GM20431 (cell line): ENCODE measurements around the gene AP2A1.

Experiments
- in situ Hi-C: fragments of 300-500 bp; cut with MseI, MboI; formaldehyde crosslinking; loops from one replicate; pipeline ENCODE4 v1.15.0; 2020; ENCODE audit warnings: low sequenced_read_pairs; ENCODE audit not compliant: unreplicated experiment

AP2A1 gene

DNA sequence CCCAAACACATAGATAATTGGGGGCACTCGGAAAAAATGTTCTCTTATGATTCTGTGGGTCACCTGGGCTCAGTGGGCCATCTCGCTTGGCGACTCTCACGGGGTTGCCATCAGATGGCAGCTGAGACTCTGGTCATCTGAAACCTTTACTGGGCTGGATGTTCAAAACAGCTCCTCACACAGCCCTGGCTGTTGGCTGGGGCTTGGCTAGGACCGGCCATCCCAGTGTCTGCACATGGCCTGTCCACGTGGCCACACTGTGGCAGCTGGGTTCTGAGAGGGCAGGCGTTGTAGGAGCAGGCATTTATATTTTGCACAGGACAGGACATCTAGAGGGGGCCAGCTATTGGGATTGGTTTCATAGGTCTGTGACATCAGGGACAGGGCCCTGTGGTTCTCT is 66.8 kb downstream of the AP2A1 start:
- in situ Hi-C loops, result no loop called here

DNA sequence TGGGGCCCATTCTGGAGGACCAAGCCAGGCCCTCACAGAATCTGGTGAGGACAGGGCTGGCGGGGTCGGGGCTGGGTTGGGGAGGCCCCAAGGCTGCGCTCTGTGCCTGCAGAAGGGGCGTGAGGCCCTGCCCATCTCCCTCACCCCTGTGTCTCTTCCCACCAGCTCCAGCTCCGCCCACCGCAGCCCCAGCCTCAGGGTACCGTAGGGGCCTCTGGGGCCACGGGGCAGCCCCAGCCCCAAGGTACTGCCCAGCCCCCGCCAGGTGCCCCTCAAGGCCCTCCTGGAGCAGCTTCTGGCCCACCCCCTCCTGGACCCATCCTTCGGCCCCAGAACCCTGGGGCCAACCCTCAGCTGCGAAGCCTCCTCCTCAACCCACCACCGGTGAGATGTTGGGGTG is 68.8 kb downstream of the AP2A1 start:
- in situ Hi-C loops, result no loop called here

DNA sequence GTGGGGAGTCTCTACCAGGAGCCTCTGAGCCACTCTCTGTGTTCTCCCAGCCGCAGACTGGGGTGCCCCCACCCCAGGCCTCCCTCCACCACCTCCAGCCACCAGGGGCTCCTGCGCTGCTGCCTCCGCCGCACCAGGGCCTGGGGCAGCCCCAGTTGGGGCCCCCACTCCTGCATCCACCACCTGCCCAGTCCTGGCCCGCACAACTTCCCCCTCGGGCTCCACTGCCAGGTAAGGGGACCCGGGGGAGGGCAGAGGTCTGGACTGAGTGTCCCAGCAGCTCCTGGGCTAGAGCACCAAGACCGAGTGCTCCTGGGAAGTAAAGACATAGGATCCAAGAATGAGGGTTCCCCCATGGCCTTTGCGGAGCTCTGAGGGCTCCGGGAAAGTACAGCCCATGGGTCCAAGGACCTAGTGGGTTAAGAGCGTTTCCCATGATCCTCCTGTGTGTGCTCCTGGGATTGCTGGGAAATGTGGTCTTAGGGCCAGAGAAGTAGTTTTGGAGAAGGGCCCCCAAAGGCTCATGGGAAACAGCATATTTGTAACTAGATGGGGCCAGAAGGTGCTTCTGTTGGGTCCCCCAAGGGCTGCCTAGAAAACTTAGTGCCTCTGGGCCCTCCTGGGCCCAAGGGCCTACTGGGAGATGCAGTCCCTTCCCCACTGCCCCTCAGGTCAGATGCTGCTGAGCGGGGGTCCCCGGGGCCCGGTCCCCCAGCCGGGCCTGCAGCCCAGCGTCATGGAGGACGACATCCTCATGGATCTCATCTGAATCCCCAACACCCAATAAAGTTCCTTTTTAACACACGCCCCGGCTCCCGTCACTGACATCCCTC is 69.6 kb downstream of the AP2A1 start:
- in situ Hi-C loops, result no loop called here

DNA sequence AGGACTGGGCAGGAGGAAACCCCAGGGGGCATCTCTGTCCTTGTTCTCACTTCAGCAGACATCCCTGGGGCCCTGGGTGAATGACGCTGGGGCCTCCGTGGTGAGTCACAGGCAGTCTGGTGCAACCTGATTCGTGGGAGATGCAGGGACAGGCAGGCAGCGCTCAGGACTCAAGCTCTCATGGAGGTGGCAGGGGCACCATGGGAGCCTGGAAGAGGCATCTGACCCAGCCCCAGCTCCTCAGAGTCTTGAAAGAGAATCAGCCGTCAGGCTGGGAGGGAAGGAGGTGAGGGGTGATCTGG is 70.2 kb downstream of the AP2A1 start:
- in situ Hi-C loops, result no loop called here

DNA sequence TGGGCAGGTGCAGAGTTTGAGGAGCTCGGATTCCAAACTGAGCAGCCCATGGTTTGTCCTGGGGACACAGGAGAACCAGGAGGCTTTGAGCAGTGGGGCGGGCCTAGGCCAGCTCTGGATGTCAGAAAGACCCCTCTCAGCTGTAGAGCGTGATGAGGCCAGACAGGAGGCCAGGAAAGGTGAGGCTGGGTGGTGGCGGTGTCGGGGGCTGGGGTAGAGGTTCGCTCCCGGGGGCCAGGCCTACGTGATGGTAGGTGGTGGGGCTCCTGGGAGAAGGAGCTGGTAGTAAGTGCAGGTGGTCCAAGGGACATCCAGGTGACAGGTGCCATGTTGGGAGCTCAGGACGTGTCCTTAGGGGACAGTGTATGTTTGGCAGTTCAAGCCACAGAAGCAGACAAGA is 70.6 kb downstream of the AP2A1 start:
- in situ Hi-C loops, result no loop called here

DNA sequence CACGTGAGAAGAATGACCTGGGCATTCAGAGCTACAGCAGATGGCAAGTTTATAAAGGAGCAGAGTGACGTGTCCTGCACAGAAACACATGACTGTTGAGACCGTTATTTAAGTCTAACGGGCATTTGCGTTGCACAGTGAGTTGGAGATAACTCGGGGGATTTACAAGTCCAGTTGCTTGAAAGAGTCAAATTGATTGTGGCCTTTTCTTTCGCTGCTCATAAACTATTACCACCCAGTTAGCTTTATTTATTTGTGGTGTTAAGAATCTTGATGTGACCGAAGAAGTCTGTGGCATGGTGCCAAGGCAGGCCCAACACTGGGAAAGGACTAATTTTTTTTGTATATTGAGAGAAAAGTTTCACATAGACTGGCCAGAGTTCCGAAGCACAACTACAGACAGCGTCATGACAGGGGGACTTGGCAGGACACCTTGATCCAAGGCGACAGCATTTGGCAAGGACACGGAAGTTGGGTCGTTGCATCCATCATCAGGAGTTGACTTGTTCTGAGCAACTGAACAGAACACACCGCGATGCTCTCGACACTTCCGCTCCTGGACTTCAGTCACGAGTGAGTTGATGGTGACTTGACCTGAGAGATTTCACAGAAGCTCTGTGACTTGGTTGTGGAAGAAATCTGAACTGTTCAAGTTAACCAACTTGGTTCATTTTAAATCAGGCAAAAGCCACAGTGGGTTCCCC is 72.2 kb downstream of the AP2A1 start:
- in situ Hi-C loops, result no loop called here

DNA sequence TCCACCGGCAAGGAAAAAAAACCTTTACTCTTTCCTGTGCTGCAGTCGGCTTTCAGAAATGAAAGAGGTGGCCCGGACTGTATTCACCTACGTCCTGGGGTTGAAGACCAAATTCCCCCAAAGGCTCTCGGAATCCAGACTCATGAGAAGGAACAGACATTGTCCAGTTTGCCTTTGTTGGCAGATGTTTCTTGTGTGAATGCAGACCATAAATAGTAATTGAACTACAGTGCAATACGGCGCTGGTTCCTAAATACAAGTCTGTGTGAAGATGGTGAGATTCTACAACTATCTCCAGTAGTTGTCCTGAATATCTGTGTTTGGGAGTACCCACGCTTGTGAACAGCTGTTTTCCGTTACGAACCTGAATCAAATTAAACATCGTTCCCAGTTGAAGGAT is 72.9 kb downstream of the AP2A1 start:
- in situ Hi-C loops, result no loop called here

DNA sequence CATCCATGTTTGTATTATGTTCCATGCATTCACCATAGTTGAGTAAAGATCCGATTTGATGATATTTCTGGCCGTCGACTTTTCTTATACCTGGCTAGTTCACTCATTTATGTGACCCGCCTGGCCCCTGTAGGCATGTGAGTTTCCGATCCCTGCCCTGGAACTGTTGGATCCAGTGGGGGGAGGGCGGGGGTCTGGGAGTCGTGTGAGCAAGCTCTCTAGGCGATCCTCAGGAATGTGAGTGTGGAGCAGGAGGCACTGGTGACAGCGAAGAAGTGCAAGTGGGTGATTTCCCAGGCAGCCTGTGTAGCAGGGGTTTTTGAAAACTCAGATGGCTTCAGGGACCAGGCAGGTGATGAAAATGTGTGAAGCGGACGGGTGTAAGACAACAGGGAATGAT is 73.5 kb downstream of the AP2A1 start:
- in situ Hi-C loops, result no loop called here

DNA sequence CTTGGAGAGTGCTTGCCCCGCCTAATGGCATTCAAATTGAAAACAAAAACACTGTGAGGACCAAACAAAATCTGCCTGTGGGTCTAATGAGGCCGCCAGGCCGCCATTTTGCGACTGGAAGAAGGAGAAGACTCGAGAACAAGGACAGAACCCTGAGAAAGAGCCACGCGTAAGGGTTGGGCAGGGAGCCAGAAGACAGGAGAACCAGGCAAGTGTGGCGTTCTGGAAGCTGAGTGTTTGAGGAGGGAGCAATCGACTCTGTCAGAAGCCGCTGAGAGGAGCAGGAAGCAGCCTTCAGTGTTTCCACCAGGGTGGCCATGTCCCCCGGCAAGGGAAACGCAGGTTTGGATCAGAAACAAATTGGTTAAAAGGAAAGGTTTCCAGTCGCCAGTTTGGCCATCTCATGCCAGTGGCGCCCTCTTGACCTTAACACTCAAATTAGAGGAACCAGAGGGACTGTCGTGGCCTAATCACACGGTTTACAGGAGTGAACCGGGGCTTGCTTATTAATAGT is 74.0 kb downstream of the AP2A1 start:
- in situ Hi-C loops, result no loop called here

DNA sequence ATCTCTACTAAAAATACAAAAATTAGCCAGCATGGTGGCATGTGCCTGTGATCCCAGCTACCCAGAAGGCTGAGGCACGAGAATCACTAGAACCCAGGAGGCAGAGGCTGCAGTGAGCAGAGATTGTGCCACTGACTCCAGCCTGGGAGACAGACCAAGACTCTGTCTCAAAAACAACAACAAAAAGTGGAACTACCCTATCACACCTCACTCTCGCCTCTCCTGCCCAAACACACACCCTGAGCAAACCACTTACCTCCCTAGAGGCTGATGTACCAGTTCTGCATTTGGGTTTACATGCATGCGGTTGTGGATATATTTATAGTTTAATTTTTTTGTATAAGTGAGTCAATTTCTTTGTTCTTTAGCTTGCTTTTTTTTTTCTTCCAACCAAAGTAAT is 76.5 kb downstream of the AP2A1 start:
- in situ Hi-C loops, result no loop called here

DNA sequence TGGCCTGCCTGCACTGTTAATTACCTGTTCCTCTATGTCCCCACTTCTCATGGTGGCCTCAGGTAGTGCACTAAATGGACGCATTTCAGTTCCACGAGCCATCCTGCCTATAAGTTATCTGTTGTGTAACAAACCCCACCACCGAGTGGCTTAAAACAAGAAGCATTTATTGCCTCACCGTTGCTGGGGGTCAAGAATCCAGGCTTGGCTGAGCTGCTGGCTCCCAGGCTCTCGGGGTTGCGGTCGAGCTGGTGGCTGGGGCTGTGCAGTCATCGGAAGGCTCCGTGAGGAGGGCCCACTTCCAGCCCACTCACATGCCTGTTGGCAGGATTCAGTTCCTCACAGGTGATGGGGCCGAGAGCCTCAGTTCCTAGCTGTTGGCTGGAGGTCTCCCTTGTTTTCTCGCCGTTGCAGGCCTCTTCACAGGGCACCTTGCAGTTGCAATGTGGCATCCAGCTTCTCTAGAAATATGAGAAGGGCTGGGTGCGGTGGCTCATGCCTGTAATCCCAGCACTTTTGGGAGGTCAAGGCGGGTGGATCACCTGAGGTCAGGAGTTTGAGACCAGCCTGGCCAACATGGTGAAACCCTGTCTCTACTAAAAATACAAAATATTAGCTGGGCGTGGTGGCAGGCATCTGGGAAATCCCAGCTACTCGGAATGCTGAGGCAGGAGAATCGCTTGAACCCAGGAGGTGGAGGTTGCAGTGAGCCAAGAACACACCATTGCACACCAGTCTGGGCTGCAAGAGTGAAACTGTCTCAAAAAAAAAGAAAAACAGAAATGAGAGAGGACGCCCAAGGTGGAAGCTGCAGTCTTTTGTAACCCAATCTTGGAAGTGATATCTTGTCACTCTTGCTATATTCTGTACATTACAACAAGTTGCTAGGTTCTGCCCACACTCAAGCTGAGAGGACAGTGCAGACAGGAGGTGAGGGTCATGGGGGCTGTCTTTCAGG is 77.6 kb downstream of the AP2A1 start:
- in situ Hi-C loops, result no loop called here

DNA sequence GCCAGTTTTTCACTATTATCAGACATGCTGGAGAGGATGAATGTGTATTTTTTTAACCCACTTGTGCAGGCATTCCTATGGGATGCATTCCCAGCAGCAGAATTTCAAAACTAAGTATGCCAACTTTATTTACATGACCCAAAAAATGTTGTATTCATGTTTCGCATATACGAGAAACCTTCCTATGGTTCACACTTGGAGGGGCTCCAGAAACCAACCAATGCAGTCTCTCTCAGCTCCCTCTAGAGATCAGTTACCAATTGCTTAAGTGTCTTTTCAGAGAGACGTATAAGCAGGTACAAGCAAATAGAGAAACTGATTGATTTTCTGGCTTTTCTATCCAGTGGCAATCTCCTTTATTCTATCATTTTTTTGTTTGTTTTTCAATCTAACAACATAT is 78.6 kb downstream of the AP2A1 start:
- in situ Hi-C loops, result no loop called here

DNA sequence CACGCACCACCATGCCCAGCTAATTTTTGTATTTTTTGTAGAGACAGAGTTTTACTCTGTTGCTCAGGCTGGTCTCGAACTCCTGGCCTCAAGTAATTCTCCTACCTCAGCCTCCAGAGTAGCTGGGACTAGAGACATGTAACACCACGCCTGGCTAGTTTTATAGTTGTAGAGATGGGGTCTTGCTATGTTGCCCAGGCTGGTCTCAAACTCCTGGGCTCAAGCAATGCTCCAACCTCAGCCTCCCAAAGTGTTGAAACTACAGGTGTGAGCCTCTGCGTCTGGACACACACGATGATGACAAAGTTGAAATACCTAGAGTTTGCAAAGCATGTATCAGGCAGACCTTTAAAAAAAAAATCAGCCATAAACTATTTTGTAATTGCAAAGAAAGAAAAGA is 79.6 kb downstream of the AP2A1 start:
- in situ Hi-C loops, result no loop called here

DNA sequence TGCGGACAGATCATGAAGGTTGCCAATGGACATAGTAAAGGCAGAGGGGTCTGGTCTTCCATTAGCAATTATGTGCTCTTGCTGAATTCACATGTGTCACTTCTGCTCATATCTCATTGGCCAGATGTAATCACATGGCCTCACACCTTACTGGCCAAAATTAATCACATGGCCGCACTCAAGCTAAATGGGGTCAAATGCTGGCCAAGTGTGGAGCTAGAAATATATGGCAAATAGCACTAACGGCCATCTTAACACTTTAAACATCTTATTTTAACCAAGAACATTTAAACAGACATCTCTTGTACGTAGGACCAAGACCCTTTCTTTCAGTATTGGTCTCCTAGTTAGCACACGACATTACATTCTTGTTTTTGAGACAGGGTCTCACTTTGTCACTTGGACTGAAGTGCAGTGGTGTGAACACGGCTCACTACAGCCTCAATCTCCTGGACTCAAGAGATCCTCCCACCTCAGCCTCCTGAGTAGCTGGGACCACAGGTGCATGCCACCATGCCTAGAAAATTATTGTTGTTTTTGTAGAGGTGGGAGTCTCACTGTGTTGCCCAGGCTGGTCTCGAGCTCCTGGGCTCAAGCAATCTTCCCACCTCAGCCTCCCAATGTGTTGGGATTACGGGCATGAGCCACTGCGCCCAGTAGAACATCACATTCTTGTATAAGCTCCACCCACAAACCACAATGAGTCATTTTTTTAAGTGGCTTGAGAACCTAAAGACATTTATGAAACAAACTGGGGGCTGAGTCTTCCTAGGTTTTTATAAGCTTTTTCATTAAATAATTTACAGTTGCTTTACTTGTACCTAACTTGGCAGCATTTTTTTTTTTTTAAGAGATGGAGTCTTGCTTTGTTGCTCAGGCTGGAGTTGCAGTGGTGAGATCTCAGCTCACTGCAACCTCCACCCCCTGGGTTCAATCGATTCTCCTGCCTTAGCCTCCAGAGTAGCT is 81.2 kb downstream of the AP2A1 start:
- in situ Hi-C loops, result no loop called here

DNA sequence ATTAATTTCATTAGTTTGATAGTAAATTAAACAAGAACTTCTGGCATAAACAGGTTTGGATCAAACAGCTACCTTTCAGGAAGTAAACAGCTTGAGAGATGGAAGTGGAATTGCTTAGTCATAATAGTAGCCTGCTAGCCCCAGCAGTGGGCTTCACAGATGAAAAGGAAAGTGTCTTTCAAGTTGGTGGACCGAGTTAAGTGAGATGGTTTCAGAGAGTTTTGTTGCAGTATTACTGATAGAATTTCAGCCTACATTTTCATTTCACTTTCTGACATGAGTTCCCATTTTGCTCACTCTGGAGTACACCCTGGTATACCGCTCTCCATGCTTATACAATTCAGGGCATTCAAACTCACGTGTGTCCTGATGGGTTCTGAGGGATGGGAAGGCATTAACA is 82.1 kb downstream of the AP2A1 start:
- in situ Hi-C loops, result no loop called here

DNA sequence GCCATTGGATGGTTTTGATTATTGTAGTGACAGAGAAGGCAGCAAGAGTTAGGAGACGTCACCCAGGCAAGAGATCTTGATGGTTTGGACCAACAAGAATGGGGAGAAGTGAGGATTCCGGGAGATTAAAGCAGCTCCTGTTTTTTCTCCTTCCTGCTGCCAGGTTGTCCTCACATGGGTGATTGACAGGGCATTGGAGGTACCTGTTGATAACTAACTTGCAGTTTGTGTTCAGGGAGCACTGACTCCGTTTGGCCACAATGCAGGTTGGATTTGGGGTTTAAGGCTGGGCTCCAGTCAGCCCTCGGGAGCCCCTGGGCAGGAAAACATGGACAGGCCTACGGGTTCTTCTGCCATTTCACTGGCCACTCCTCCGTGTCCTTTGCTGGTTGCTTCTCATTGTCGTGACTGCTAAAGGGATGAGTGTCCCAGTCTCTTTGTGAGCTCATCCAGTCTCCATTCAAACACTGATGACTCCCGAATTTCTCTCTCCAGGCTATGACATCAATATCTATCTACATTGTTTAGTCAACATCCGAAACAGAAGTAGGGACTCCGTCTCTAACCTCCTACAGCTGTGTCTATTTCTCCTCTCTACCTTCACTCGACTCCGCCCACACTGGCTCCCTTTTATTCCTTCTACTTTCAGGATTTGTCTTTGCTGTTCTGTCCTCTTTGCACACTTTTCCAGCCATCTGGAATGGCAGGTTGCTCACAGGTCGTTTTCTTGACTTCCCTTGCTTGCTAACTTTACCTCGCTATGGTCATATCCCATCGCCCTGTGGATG is 82.8 kb downstream of the AP2A1 start:
- in situ Hi-C loops, result no loop called here

DNA sequence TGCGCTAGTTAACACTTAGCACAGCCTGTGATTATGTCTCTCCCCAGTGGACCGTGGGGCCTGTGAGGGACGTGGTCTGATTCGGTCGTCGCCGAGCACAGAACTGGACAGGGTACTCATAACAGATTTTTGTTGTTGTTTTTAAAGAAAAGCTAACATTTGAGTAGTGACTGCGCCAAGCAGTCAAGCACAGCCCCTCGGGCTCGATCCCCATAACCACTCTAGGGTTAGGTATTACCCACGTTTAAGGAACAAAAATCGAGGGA is 83.4 kb downstream of the AP2A1 start:
- in situ Hi-C loops, result no loop called here

DNA sequence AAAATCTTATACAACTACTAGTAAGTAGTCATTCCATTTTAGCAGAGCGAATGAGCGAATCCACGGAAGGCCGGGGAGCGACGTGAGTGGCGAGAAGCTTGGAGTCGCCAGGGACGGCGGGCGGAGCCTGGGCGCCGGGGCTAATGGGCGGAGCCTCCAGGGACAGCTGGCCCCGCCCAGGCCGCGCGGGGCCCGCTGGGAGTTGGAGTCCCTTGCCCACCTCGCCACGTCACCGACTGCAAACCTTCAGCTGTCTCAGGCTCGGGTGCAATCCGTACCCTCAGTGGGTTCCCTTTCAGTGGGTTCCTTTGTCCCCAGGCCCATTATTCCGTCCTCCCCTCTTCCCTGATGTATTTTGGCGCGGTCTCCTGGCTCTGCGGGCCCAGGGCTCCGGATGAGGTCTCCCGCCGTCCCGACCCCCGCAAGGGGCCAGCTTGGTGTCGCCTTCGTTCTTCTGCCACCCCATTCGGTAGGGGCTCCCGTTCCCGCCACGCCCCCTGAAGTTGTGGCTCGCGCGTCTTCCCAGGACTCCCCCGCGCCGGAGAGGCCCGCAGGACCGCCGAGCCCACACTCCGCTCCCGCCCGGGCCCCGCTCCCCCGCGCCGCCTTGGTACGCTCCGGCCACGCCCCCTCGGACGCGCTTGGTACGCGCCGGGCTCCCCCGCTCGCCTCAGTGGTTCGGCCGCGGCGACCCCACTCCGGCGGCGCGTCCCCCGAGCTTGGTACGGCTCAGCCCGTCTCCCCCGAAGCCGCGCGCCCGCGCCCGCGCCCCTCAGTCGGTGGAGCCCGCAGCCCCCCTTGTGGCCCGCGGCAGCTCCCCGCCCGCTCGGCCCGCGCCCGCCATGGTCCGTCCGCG is 83.9 kb downstream of the AP2A1 start, which contains the start of gene PTOV1:
Gene PTOV1 (plus strand): TSS at position 673 of the 856 bp plus-strand sequence.
- in situ Hi-C loops, result no loop called here
